Transverse colon (tissue), 4 donors: ENCODE results near the gene SLC39A3. TPM values are rescaled to one million over a fixed set of nuclear protein-coding genes. Genes with fewer than 3 reads are reported as not detected.

Source experiments
- DNase-seq: peaks from one replicate; pipeline ENCODE4 v3.0.0-alpha.2; 2019
- H3K27ac ChIP-seq, 4 donors: fragments of 200-600 bp; sonication (generic); 2 replicates each; pipeline ENCODE4 v1.5.1; 2016 to 2018; ENCODE audit warnings: inconsistent platforms in 4 of 4
- H3K27me3 ChIP-seq: fragments of 200-600 bp; sonication (generic); 2 replicates; pipeline ENCODE4 v1.5.1; 2017; ENCODE audit warnings: inconsistent platforms
- H3K36me3 ChIP-seq, 4 donors: fragments of 200-600 bp; sonication (generic); 2 replicates each; pipeline ENCODE4 v1.5.1; 2017 to 2019; ENCODE audit warnings: inconsistent platforms in 4 of 4
- H3K4me1 ChIP-seq, 4 donors: fragments of 200-600 bp; sonication (generic); 2 replicates each; pipeline ENCODE4 v1.5.1; 2017 to 2020; ENCODE audit warnings: inconsistent platforms in 4 of 4
- H3K4me3 ChIP-seq, 4 donors: fragments of 200-600 bp; sonication (generic); 1 replicate in 1 of 4; 2 replicates in 3 of 4; pipeline versions ENCODE4 v1.5.1 to v1.6.1; 2017 to 2019; ENCODE audit warnings: inconsistent platforms in 4 of 4
- H3K9me3 ChIP-seq, 2 donors: fragments of 200-600 bp; sonication (generic); 2 replicates each; pipeline ENCODE4 v1.5.1; 2017 to 2019; ENCODE audit warnings: inconsistent platforms in 2 of 2
- CTCF ChIP-seq, 5 experiments: fragments of 200-600 bp in 3 of 5; fragments of 450-650 bp in 2 of 5; sonication (generic) in 3 of 5; IDR thresholded peaks; 1 replicate in 2 of 5; 2 replicates in 3 of 5; pipeline ENCODE4 v1.5.1; 2016 to 2017; ENCODE audit warnings: antibody characterized with exemption in 5 of 5, inconsistent platforms in 3 of 5, mild to moderate bottlenecking in 2 of 5, moderate library complexity in 1 of 5
- EP300 ChIP-seq: sonication (generic); formaldehyde crosslinking; IDR thresholded peaks from one replicate; pipeline ENCODE4 v1.6.1; 2017; ENCODE audit warnings: antibody characterized with exemption, low read depth
- POLR2A ChIP-seq: fragments of 450-650 bp; IDR thresholded peaks from one replicate; pipeline ENCODE4 v1.6.1; 2016; ENCODE audit warnings: antibody characterized with exemption, mild to moderate bottlenecking, moderate library complexity
- POLR2AphosphoS5 ChIP-seq, 3 donors: sonication (generic); formaldehyde crosslinking; IDR thresholded peaks; one replicate each; pipeline ENCODE4 v1.6.1; 2016; ENCODE audit warnings: antibody characterized with exemption in 3 of 3
- WGBS, 2 donors: methylation state at CpG; one replicate each; pipeline ENCODE4 v1.1.5; 2018; ENCODE audit warnings: low coverage in 1 of 2; 5-methylcytosine and 5-hydroxymethylcytosine counted together
- in situ Hi-C, 4 donors: fragments of 200-750 bp; cut with MboI; loops; one replicate each; pipeline versions ENCODE4 v1.15.0 to v1.15.1; 2017; ENCODE audit warnings: low sequenced_read_pairs in 3 of 4, low pct_ligation_motif_present in 1 of 4, low pct_unique_long_range_greater_than_20kb in 1 of 4
- intact Hi-C: fragments of 100-400 bp; cut with DNase I; formaldehyde crosslinking; loops from one replicate; pipeline ENCODE4 v1.15.1; 2023; ENCODE audit warnings: low total_unique reads
- total RNA-seq, 4 donors: library from RNA; depleted of rRNA; stranded (reverse); fragments of >200 nt; gene quantifications; one replicate each; pipeline ENCODE4 v1.1.0, GENCODE V29; 2016

The SLC39A3 gene
- total RNA-seq, 4 donors from 2014 or later, result 10.1 to 40.4 (median 24.7) TPM

- DNase-seq, result no peak
- Histone ChIP-seq H3K4me1 (peaks cover 0 to 9% (median 6%) of the 10 kb centered on the region in 4 donors), H3K27ac (no peak overlapping the region), H3K4me3 (no peak overlapping the region), H3K36me3 (peaks cover 0 to 32% (median 15%) of the 10 kb centered on the region in 4 donors), H3K9me3 (no peaks in the 10 kb centered on the region), H3K27me3 (no peaks in the 10 kb centered on the region)
- TF ChIP-seq POLR2A (no peak), POLR2AphosphoS5 (IDR thresholded peaks at IDR 0.05) (no peak), EP300 (no peak), CTCF (IDR thresholded peaks at IDR 0.05) (no peak)
- WGBS, 2 donors, result 85 to 94% methylated on average over 5 to 19 of the region's 29 CpGs
- intact Hi-C loops, result no loop called here
- in situ Hi-C loops, result no loop called here
Observed at GRCh38 chr19:2768365-2769132, 28.7 kb upstream of the SLC39A3 start.

- Histone ChIP-seq H3K4me1 (peaks cover 0 to 9% (median 6%) of the 10 kb centered on the region in 4 donors), H3K27me3 (no peaks in the 10 kb centered on the region), H3K9me3 (no peaks in the 10 kb centered on the region), H3K4me3 (no peak overlapping the region), H3K27ac (no peak overlapping the region), H3K36me3 (peaks cover 0 to 32% (median 15%) of the 10 kb centered on the region in 4 donors)
- intact Hi-C loops, result no loop called here
- TF ChIP-seq POLR2A (no peak), CTCF (IDR thresholded peaks at IDR 0.05) (no peak), POLR2AphosphoS5 (IDR thresholded peaks at IDR 0.05) (no peak), EP300 (no peak)
- WGBS, 2 donors, result 97% methylated on average over 19 of the region's 19 CpGs; no CpG with 5 or more reads in 1 of the 2 donors
- DNase-seq, result no peak
- in situ Hi-C loops, result no loop called here
Observed at GRCh38 chr19:2767688-2768087, 27.9 kb upstream of the SLC39A3 start.

GRCh38 chr19:2766594-2767372 is 27.0 kb upstream of the SLC39A3 start:
- no peak for DNase-seq
- no peak overlapping the region for H3K4me3 ChIP-seq
- H3K4me1 ChIP-seq, result peaks cover 0 to 9% (median 6%) of the 10 kb centered on the region in 4 donors
- intact Hi-C loops, result no loop called here
- H3K36me3 ChIP-seq, result peaks cover 0 to 32% (median 15%) of the 10 kb centered on the region in 4 donors
- no peaks in the 10 kb centered on the region for H3K9me3 ChIP-seq
- TF ChIP-seq EP300, result no peak
- TF ChIP-seq POLR2A, result no peak
- no peak for TF ChIP-seq CTCF (IDR thresholded peaks at IDR 0.05)
- no peak for TF ChIP-seq POLR2AphosphoS5 (IDR thresholded peaks at IDR 0.05)
- H3K27ac ChIP-seq, result no peak overlapping the region
- in situ Hi-C loops, result no loop called here
- WGBS, 2 donors, result 95 to 100% methylated on average over 1 to 32 of the region's 35 CpGs
- no peaks in the 10 kb centered on the region for H3K27me3 ChIP-seq

GRCh38 chr19:2765376-2765775 is 25.6 kb upstream of the SLC39A3 start:
- intact Hi-C loops, result no loop called here
- no peak overlapping the region for H3K4me3 ChIP-seq
- H3K4me1 ChIP-seq, result peaks cover 0 to 4% (median 1%) of the 10 kb centered on the region in 4 donors
- no peak overlapping the region for H3K27ac ChIP-seq
- H3K9me3 ChIP-seq, result no peaks in the 10 kb centered on the region
- DNase-seq, result no peak
- H3K36me3 ChIP-seq, result peaks cover 0 to 40% (median 20%) of the 10 kb centered on the region in 4 donors
- in situ Hi-C loops, result no loop called here
- no peaks in the 10 kb centered on the region for H3K27me3 ChIP-seq
- 88 to 91% methylated on average over 8 to 15 of the region's 15 CpGs for WGBS, 2 donors
- TF ChIP-seq POLR2A (no peak), EP300 (no peak)
